Peyer's patch (tissue), 4 donors: ENCODE data around the gene BCL2L14. TPM values are rescaled to one million over a fixed set of nuclear protein-coding genes. Genes with fewer than 3 reads are reported as not detected.
"Not testable (repeated sequence)": the region's sequence is repeated elsewhere in the genome, so short reads cannot be mapped to it uniquely, and the experiment has no call there.

Source experiments
- DNase-seq, 3 donors: peaks; one replicate each; pipeline ENCODE4 v3.0.0-alpha.2; 2017 to 2019
- H3K27ac ChIP-seq, 4 donors: fragments of 200-600 bp; sonication (generic); one replicate each; pipeline ENCODE4 v1.5.1; 2016 to 2019
- H3K27me3 ChIP-seq, 2 donors: fragments of 200-600 bp; sonication (generic); one replicate each; pipeline ENCODE4 v1.5.1; 2019
- H3K36me3 ChIP-seq, 3 donors: fragments of 200-600 bp; sonication (generic); one replicate each; pipeline ENCODE4 v1.5.1; 2016 to 2019
- H3K4me1 ChIP-seq, 4 donors: fragments of 200-600 bp; sonication (generic); one replicate each; pipeline ENCODE4 v1.5.1; 2016 to 2019
- H3K4me3 ChIP-seq, 4 donors: fragments of 200-600 bp; sonication (generic); 1 replicate in 3 of 4; 2 replicates in 1 of 4; pipeline ENCODE4 v1.5.1; 2016 to 2019; ENCODE audit warnings: mild to moderate bottlenecking in 1 of 4
- H3K9me3 ChIP-seq, 4 donors: fragments of 200-600 bp; sonication (generic); one replicate each; pipeline ENCODE4 v1.5.1; 2016 to 2019; ENCODE audit warnings: mild to moderate bottlenecking in 1 of 4
- CTCF ChIP-seq, 6 experiments: fragments of 450-650 bp in 4 of 6; fragments of 200-600 bp in 2 of 6; sonication (generic) in 1 of 6; IDR thresholded peaks; one replicate each; pipeline ENCODE4 v1.5.1; 2017 to 2019; ENCODE audit warnings: antibody characterized with exemption in 6 of 6, mild to moderate bottlenecking in 3 of 6, moderate library complexity in 1 of 6
- POLR2A ChIP-seq, 2 donors: fragments of 450-650 bp; IDR thresholded peaks; one replicate each; pipeline ENCODE4 v1.5.1; 2017; ENCODE audit warnings: antibody characterized with exemption in 2 of 2, mild to moderate bottlenecking in 2 of 2, moderate library complexity in 2 of 2
- total RNA-seq, 4 donors: library from RNA; depleted of rRNA; stranded (reverse); fragments of >200 nt; gene quantifications; one replicate each; pipeline ENCODE4 v1.1.0, GENCODE V29; 2016

The BCL2L14 gene
- total RNA-seq, 4 donors from 2014 or later: 69.3 to 101 (median 87.7) TPM

- Histone ChIP-seq H3K9me3 (no peaks in the 10 kb centered on the region), H3K36me3 (peaks cover 0 to 38% (median 0%) of the 10 kb centered on the region in 3 donors), H3K4me3 (no peak overlapping the region), H3K27me3 (no peaks in the 10 kb centered on the region), H3K4me1 (no peaks in the 10 kb centered on the region), H3K27ac (no peak overlapping the region)
- no peak for DNase-seq
- TF ChIP-seq POLR2A (IDR thresholded peaks at IDR 0.05): no peak
- no peak for TF ChIP-seq CTCF (IDR thresholded peaks at IDR 0.05)
Observed at GRCh38 chr12:12128670-12129069, 57.9 kb downstream of the BCL2L14 start.

- H3K27ac ChIP-seq: no peak overlapping the region
- no peak overlapping the region for H3K4me3 ChIP-seq
- DNase-seq: no peak
- peaks cover 0 to 10% (median 0%) of the 10 kb centered on the region in 3 donors for H3K36me3 ChIP-seq
- no peaks in the 10 kb centered on the region for H3K27me3 ChIP-seq
- H3K9me3 ChIP-seq: no peaks in the 10 kb centered on the region
- TF ChIP-seq POLR2A (IDR thresholded peaks at IDR 0.05) (no peak), CTCF (IDR thresholded peaks at IDR 0.05) (no peak)
- no peaks in the 10 kb centered on the region for H3K4me1 ChIP-seq
Observed at GRCh38 chr12:12133259-12133658, 62.5 kb downstream of the BCL2L14 start.

DNA sequence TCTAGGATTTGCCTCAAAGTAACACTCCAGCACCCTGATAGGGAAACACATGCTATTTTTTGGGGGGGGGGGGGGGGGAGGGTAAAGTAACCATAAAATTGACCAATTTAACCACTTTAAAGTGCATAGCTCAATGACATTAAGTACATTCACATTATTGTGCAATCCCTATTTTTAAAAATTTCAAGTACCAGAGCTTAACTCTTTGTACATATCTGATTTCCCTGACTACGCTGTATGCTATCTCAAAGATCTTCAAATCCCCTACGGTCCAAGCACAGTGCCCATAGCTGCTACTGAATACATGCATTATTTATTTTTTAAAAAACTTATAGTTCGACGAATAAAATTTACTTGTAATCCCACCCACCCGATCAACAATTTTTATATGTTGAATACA, 63.0 kb downstream of the BCL2L14 start:
- no peaks in the 10 kb centered on the region for H3K4me1 ChIP-seq
- H3K27ac ChIP-seq: no peak overlapping the region
- peaks cover 0 to 10% (median 0%) of the 10 kb centered on the region in 3 donors for H3K36me3 ChIP-seq
- H3K9me3 ChIP-seq: no peaks in the 10 kb centered on the region
- H3K27me3 ChIP-seq: no peaks in the 10 kb centered on the region
- no peak overlapping the region for H3K4me3 ChIP-seq
- TF ChIP-seq POLR2A (IDR thresholded peaks at IDR 0.05): no peak
- TF ChIP-seq CTCF (IDR thresholded peaks at IDR 0.05): no peak
- no peak for DNase-seq

GRCh38 chr12:12138203-12139154, 67.7 kb downstream of the BCL2L14 start:
- TF ChIP-seq CTCF (IDR thresholded peaks at IDR 0.05) (no peak), POLR2A (IDR thresholded peaks at IDR 0.05) (no peak)
- peaks cover 0 to 4% (median 0%) of the 10 kb centered on the region in 3 donors for H3K36me3 ChIP-seq
- no peaks in the 10 kb centered on the region for H3K27me3 ChIP-seq
- DNase-seq: no peak
- no peak overlapping the region for H3K4me3 ChIP-seq
- H3K4me1 ChIP-seq: no peaks in the 10 kb centered on the region
- H3K27ac ChIP-seq: no peak overlapping the region
- no peaks in the 10 kb centered on the region for H3K9me3 ChIP-seq

DNA sequence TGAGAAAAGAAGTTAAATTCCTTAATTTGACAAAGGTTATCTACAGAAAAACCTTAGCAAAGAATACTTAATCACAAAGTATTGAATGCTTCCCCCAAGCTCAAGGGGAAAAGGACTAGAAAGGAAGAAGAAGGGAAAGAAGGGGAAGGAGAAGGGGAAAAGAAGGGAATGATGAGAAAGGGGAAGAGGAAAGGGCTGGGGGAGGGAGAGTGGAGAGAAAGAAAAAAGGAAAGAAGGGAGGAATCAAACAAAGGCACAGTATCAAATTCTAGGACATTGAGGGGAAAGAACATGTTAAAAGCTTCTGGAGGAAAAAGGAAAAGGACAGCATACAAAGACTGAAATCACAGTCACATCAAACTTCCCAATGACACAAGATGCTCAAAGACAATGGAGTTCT, 70.3 kb downstream of the BCL2L14 start:
- TF ChIP-seq CTCF (IDR thresholded peaks at IDR 0.05) (no peak), POLR2A (IDR thresholded peaks at IDR 0.05) (no peak)
- no peak overlapping the region for H3K27ac ChIP-seq
- no peak for DNase-seq
- no peaks in the 10 kb centered on the region for H3K27me3 ChIP-seq
- H3K4me1 ChIP-seq: no peaks in the 10 kb centered on the region
- peaks cover 0 to 4% (median 0%) of the 10 kb centered on the region in 3 donors for H3K36me3 ChIP-seq
- H3K4me3 ChIP-seq: no peak overlapping the region
- H3K9me3 ChIP-seq: no peaks in the 10 kb centered on the region

- not testable (repeated sequence) for H3K4me1 ChIP-seq, H3K27me3 ChIP-seq, H3K4me3 ChIP-seq, H3K9me3 ChIP-seq, H3K27ac ChIP-seq, DNase-seq
- peaks cover 0 to 14% (median 0%) of the 10 kb centered on the region in 3 donors for H3K36me3 ChIP-seq
Observed at GRCh38 chr12:12144531-12144930, 73.8 kb downstream of the BCL2L14 start.
